ENCODE results near the gene TEKT1.

The TEKT1 gene

DNA sequence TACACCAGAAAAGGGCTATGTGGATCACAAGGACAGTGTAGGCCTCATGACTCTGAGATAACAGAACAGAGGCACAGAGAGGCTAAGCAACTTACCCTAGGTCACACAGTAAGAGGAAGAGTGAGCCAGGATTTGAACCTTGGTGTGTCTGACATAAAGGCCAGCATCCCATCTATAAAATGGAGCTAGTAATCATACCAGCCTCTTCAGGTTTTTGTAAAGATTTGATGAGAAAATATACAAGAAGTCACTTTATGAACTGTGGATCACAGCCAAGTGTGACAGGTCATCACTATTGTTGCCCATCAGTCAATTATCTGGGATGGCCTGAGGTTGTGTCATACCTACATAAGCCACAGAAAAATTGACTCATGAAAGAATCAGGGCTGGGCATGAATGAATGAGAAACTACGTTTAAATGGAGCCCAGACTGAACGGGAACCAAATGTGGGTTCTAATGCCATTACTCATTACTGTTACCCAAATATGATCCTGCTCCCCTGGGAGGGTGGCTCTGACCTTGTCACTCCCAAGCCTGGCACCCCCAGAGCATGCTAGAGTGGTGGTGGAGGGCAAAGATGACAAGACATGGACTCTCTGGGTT lies 34.5 kb downstream of the TEKT1 start:
- H3K27me3 Mint-ChIP-seq (ENCODE audit: low read depth), result peaks cover 37% of the 10 kb centered on the region
- no peaks in the 10 kb centered on the region for H3K36me3 Mint-ChIP-seq (ENCODE audit: low read depth)
- TF ChIP-seq, protein P1, sequence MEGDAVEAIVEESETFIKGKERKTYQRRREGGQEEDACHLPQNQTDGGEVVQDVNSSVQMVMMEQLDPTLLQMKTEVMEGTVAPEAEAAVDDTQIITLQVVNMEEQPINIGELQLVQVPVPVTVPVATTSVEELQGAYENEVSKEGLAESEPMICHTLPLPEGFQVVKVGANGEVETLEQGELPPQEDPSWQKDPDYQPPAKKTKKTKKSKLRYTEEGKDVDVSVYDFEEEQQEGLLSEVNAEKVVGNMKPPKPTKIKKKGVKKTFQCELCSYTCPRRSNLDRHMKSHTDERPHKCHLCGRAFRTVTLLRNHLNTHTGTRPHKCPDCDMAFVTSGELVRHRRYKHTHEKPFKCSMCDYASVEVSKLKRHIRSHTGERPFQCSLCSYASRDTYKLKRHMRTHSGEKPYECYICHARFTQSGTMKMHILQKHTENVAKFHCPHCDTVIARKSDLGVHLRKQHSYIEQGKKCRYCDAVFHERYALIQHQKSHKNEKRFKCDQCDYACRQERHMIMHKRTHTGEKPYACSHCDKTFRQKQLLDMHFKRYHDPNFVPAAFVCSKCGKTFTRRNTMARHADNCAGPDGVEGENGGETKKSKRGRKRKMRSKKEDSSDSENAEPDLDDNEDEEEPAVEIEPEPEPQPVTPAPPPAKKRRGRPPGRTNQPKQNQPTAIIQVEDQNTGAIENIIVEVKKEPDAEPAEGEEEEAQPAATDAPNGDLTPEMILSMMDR (IDR thresholded peaks at IDR 0.05; ENCODE audit: unreplicated experiment in 3 of 3), result no peak
- H3K4me3 Mint-ChIP-seq, result no peak overlapping the region
- no peaks in the 10 kb centered on the region for H3K9me3 Mint-ChIP-seq
- H3K27ac Mint-ChIP-seq, result no peak overlapping the region
- H3K4me1 Mint-ChIP-seq, result no peaks in the 10 kb centered on the region

DNA sequence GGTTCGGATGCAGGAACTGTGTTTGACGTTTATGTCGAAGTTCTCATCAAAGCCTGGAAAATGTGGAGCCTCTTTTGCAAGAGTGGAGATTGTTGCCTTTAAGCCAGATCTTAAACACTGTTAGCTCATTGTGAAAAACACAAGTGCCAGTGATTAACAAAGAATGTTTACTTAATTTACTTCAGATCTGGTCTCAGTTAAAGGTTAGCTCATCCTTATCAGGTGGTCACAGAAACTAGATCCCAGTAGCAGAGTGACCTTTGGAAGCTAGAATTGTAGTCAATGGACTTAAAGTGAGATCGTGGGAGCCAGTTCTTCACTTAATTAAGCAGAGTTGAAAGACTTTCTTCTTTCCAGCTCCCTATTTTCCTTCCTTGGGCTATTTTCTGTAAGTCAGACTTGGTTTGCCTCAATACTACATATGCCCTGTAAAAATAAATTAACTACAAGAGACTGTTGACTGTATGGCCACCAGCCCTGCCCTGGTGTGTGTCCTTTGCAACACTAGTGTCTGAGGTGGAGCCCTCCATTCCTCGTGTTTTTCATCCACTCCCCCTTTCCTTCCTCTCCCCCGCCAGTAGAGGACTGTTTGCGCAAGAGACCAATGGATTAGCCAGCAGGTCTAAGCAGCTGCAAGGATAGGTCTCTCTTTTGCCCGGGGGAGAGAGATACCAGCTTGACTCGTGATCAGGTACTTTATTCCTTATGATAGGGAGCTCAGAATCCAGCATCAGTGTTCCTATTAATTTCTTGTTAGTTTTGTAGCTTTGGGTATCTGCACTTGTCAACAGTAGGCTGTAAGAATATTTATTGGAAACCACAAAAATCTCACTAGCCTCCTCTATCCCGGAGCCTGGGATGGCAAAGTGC lies 35.3 kb downstream of the TEKT1 start:
- no peaks in the 10 kb centered on the region for H3K4me1 Mint-ChIP-seq
- H3K4me3 Mint-ChIP-seq, result no peak overlapping the region
- no peaks in the 10 kb centered on the region for H3K9me3 Mint-ChIP-seq
- TF ChIP-seq, protein P1 (IDR thresholded peaks at IDR 0.05; ENCODE audit: unreplicated experiment in 3 of 3), result no peak
- H3K27ac Mint-ChIP-seq, result peak overlapping the region in 1 of 3 experiments; percentile 20
- H3K36me3 Mint-ChIP-seq (ENCODE audit: low read depth), result no peaks in the 10 kb centered on the region
- H3K27me3 Mint-ChIP-seq (ENCODE audit: low read depth), result peaks cover 44% of the 10 kb centered on the region

DNA sequence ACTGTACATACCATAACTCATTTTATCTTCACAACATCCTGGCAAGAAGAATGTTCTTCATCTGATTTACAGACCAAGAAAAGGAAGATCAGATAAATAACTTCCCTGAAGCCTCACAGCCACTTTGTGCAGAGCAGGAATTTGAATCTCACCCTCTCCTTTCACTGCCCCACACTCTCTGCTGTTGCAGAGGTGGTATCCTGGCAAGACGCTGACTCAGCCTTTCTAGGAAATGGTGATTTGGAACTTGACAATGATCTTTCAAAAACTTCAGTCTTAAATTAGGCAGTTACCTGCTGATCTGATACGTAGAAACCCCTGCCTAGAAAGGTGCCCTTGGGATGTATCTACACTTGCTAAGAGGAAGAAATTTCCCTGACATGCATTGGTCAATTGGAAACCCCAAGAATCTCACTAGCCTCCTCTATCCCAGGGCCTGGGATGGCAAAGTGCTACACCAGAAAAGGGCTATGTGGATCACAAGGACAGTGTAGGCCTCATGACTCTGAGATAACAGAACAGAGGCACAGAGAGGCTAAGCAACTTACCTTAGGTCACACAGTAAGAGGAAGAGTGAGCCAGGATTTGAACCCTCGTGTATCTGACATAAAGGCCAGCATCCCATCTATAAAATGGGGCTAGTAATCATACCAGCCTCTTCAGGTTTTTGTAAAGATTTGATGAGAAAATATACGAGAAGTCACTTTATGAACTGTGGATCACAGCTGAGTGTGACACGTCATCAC lies 37.6 kb downstream of the TEKT1 start:
- Mint-ChIP-seq H3K4me1 (no peaks in the 10 kb centered on the region), H3K9me3 (no peaks in the 10 kb centered on the region), H3K27me3 (ENCODE audit: low read depth) (peaks cover 62% of the 10 kb centered on the region), H3K27ac (no peak overlapping the region), H3K36me3 (ENCODE audit: low read depth) (no peaks in the 10 kb centered on the region), H3K4me3 (no peak overlapping the region)
- TF ChIP-seq, protein P1 (IDR thresholded peaks at IDR 0.05; ENCODE audit: unreplicated experiment in 3 of 3), result no peak

DNA sequence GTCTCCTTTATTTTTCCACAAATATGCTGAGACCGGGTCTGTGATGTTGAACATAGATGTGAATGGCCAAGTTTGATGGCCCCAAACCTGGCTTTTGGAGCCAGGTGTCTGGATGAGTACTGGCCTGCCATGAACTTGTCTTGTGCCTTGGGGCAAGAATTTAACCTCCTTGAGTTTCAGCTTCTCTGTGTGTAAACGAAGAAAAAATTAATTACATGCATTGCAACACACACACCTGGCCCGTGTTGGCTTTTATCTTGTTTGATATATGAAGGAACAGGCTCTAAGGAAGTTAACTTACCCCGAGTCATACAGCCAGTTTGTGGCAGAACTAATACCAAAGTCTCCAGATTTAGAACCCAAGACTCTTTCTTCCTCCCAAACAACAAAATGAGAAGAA lies 42.4 kb downstream of the TEKT1 start:
- no peak overlapping the region for H3K4me3 Mint-ChIP-seq
- H3K9me3 Mint-ChIP-seq, result peaks cover 5% of the 10 kb centered on the region
- no peak overlapping the region for H3K27ac Mint-ChIP-seq

DNA sequence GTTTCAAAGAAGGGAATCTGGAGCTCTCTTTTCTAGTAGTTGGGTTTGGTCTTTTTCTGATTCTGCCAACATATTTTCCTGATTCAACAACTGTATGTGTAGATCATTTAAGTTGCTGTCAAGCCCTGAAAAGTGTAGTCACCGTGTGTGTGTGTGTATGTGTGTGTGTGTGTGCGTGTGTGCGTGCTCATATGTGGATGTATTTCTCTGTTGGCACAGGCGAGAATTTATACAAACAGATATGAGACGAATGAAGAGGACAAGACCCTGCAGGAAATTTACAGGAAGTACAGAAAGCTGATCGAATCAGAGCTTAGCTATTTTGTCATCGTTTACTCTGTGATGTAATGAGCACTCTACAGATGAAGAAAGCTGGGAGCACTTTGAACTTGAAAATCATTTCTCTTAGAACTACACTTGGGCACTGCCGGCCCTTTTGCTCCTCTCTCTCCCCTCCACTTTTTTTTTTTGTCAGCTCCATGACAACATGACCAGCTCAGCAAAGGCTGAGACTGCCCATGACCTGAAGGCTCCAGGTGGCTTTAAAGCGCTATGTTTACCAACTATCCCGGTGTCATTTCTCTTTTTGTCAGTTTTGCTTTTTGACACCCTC lies 44.3 kb downstream of the TEKT1 start:
- no peak overlapping the region for H3K27ac Mint-ChIP-seq
- TF ChIP-seq, protein P1 (IDR thresholded peaks at IDR 0.05; ENCODE audit: unreplicated experiment in 3 of 3), result no peak

More for the DNA sequence above, 42.4 kb downstream of the TEKT1 start:
- TF ChIP-seq, protein P1 (IDR thresholded peaks at IDR 0.05; ENCODE audit: unreplicated experiment in 3 of 3), result no peak
- no peaks in the 10 kb centered on the region for H3K4me1 Mint-ChIP-seq
- H3K27me3 Mint-ChIP-seq (ENCODE audit: low read depth), result peaks cover 76% of the 10 kb centered on the region
- H3K36me3 Mint-ChIP-seq (ENCODE audit: low read depth), result no peaks in the 10 kb centered on the region

More for the DNA sequence above, 44.3 kb downstream of the TEKT1 start:
- Mint-ChIP-seq H3K27me3 (ENCODE audit: low read depth) (peaks cover 78% of the 10 kb centered on the region), H3K9me3 (peaks cover 14% of the 10 kb centered on the region), H3K36me3 (ENCODE audit: low read depth) (no peaks in the 10 kb centered on the region), H3K4me1 (no peaks in the 10 kb centered on the region), H3K4me3 (no peak overlapping the region)

Data from nephron (organoid).